ENCODE results near the gene RINT1. TPM values are rescaled to one million over a fixed set of nuclear protein-coding genes. Genes with fewer than 3 reads are reported as not detected.
"Not testable (repeated sequence)": the region's sequence is repeated elsewhere in the genome, so short reads cannot be mapped to it uniquely, and the experiment has no call there.

RINT1 gene
- total RNA-seq, 1 experiment from 2014 or later: 23.8 TPM

DNA sequence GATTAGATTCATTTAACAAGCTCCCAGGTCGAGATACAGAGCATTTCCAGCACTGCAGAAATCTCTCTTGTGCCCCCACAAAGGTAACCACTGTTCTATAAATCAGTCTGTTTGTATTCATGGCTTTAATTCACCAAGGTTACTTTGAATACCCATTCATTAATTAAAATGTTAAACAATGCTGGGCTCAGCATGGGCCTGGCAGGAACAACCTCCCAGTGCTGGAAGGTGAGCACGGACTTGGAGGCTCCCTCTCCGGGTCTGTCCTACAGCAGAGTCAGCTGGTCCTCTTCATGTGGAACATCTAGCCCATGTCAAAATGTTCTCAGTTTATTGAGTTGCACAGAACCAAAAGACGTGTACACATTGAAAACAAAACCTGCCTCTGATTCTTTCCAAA, 64.9 kb downstream of the RINT1 start:
- no peak for DNase-seq (ENCODE audit: low read depth)

DNA sequence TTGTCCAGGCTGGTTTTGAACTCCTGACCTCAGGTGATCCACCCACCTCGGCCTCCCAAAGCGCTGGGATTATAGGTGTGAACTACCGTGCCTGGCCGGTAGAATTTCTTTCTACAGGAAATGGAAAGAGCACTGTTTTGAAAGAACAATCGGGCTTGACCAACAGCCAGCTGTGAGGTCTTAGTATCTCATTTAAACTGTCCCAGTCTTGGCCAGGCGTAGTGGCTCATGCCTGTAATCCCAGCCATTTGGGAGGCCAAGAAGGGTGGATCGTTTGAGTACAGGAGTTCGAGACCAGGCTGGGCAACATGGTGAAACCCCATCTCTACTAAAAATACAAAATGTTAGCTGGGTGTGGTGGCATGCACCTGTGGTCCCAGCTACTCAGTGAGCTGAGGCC, 67.1 kb downstream of the RINT1 start:
- DNase-seq (ENCODE audit: low read depth): not testable (repeated sequence)

DNA sequence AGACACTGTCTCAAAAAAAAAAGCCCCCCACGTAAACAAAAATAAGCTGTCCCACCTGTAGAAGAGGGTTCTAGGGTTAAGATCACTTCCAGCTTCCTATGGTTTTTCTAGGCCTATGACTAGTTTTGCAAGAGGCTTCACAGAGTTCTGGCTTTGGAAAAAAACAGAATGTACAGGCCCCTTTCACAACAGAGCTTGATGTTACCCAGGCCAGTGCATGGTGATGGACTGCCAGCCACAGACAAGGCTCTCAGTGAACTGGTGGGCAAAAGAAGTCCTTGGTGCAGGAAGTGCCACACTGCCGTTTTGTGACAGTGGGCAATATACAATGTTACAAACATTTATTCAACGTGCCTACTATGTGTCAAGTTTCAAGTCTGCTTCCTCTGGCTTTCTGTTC, 67.5 kb downstream of the RINT1 start:
- DNase-seq (ENCODE audit: low read depth): no peak

DNA sequence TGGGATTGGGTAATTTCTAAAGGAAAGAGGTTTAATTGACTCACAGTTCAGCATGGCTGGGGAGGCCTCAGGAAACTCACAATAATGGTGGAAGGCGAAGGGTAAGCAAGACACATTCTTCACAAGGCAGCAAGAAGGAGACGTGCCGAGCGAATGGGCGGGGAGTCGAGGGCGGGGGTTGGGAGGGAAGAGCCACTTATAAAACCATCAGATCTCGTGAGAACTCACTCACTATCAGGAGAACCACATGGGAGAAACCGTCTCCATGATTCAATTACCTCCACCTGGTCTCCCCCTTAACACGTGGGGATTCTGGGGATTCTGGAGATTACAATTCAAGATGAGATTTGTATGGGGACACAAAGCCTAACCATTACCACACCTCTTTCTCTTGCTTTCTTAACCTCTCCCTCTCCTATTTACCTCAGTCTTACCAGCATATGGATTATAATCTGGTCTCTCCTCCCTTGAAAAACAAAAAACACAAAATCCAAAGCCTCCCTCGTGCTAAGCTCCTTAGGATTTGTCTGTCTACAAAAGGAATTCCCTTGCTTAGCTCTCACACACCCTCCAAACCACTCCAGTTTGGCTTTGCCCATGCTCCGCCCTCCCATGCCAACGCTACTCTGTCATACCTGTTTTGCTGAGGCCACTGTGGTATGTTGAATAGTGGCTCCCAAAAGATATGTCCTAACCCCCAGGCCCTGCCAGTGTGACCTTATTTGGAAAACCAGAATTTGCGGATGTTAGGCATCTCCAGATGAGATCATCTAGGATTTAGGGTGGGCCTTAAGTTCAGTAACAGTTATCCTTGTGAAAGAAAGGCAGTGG, 68.9 kb downstream of the RINT1 start:
- DNase-seq (ENCODE audit: low read depth): no peak

DNA sequence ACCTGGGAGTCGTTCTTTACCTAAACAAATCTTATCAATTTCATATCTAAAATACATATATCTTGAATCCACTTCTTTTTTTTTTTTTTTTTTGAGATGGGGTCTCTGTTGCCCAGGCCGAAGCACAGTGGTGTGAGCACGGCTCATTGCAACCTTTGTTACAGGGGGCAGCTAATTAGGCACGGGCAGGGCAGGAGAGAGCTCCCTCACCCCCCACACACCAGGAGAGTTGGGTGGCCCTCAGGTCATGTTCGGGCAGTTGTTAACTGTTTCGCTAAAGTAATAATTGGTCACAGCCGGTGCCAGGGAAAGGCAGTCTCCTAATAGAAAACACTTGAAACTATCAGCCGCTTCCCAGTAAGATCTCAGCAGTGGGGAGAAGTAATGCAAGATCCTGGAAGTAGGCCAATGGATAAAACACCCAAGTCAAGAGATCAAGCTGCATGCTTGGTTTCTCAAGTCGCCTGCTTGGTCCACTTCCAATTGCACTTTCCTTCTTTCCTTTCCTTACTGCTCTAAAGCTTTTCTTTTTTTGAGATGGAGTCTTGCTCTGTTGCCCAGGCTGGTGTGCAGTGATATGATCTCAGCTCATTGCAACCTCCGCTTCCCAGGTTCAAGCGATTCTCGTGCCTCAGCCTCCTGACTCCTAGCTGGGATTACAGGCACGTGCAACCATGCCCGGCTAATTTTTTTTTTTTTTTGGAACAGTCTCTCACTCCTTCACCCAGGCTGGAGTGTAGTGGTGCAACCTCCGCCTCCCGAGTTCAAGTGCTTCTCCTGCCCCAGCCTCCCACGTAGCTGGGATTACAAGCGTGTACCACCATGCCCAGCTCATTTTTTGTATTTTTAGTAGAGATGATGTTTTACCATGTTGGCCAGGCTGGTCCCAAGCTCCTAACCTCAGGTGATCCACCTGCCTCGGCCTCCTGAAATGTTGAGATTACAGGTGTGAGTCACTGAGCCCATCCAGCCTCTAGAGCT, 70.6 kb downstream of the RINT1 start:
- no peak for DNase-seq (ENCODE audit: low read depth)

DNA sequence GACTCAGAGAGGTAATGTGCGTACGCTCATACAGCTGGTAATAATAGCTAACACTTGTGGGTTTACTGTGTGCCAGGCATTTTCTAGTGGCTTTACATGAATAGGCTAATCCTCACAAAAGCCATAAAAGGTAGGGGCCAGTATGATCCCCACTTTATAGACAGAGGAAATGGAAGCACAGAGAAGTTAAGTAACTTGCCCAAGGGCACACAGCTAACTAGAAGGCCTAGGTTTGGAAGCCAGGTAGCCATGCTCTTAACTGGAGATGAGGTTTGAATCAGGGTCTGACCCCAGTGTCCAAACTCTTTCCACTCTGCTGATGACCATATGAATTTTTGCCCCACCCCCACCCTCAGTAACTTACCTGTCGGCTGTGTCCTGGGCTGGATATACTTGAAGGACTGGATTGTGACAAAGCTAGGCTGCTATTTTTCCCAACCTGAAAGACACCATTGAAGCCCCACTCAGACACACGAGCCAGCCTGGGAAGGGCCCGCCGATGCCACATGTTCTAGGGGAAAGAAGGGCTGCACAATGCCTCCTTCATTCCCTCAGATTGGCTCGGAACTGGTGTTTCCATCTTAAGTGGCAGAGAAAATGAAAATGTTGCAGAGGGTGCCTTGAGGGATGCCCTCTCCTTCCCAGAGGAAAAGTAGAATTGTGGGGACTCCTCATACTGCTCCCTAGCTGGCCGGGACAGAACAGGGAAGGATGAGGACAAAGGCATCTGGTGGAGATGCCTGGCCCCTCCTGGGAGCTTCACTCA, 78.3 kb downstream of the RINT1 start:
- no peak for DNase-seq (ENCODE audit: low read depth)

DNA sequence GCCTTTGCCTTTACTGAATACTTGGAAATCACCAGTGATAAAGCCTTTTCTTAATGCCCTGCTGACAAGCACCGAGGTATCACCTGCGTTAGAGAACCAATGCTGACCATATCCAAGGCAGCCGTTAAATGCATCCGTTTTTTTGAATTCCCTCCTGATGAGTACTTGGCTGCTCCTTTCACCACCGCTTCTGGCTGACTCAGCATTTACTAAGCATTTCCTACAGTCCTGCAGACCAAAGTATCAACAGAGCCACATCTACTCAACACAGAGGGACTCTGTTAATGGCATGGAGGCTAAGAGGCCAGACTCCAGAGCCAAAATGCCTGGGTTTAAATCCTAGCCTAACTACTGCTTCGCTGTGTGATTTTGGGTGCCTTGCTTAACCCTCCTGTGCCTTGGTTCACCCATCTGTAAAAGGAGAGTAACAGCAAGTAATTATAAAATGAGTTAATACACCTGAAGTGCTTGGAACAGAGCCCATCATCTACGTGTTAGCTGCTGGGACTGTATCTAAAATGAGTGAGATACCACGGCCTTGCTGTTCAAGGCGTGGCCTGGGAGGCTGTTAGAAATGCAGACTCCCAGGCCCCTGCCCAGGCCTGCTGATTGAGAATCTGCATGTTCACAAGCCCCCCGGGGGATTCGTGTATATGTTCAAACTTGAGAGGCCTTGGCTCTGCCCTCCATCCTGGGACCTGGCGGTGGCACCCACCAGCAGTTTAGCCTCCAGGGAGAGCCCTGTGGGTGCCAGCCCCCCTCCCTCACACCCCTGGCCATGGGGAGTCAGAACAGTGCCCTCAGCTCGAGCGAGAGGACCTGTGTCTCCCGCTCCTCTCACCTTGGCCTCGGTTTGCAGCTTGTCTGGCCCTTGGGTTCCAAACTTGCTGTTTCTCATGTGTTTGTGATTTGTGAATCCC, 80.1 kb downstream of the RINT1 start:
- DNase-seq (ENCODE audit: low read depth): peak; percentile 19

DNA sequence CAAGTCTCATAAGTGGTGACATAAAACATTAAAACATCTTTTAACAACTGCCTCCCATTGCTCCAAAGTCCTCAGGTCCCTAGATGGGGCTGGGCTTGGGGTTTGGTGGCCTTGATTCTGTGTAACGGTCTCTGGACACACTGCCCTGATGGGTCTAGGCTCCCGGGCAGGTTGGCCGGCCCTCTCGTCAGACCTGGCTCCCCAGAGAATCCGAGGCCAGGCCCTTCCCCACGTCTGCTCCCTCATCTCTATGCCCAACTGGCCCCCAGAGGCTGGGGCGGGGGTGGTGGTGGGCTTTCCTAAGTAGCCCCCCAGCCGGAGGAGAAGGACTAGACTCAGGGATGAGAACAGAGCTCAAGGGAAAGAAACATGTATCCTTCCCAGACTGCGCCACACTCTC, 80.8 kb downstream of the RINT1 start:
- DNase-seq (ENCODE audit: low read depth): no peak

DNA sequence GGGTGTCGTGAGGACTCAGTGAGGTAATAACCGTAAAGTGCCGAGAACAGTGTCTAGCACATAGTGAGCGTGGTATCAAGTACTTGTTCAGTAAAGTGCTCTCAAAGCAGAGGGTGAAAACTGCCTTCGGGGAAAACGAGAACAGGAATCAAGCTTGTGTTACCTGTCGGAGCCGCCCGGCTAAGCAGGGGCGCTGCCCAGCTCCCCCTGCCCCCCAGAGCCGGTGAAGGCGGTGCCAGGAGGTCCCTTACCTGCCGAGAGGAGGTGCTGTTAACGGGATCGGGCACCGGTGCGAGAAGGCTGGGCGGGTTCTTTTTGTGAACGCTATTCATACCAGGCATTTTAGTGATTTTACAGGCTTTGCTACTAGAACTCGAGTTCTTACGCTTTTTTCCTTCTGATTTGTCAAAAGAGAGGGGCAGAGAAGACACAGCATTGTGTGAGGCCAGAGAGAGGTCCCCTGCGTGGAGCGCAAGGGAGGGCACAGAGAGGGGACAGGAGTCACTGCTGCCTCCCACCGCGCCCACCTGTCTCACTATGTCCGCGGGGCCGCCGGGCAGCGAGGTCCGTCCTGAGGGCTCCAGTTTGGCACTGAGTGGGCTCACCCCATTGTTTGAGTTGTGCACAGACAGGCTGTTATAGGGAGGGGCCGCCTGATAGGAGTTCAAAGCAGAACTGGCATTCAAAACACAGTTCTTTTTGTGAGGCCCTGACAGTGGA, 81.8 kb downstream of the RINT1 start:
- DNase-seq (ENCODE audit: low read depth): no peak

DNA sequence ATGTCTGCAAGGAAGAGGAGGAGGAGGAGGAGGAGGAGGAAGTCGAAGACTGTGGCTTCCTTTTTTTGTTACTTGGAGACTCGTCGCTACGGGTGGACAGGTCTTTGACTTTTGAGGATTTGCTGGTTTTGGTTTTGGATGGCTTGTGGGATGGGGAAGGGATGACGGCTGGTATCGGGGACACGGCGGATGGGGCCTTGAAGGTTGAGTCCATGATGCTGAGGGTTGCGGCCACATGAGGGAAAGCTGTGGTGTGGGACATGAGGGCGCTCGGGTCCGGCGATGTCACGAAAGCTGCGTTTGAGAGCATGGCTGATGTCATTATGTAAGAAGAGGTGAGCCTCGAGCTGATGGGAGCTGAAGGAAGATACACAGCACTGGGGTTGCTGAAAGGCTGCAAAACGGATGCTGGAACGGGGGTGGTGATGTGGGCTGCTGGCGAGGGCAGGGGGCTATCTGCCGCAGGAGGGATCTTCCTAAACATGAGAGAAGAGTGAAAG, 82.4 kb downstream of the RINT1 start:
- DNase-seq (ENCODE audit: low read depth): no peak

Other genes with a start within 250 kb of the RINT1 start
- gene SRPK2, start 143.3 kb upstream of the RINT1 start, total RNA-seq (2014; rRNA removed): 42.6 and 47.2 TPM in 2 replicates
- 32.6 and 36.7 TPM in 2 replicates for gene PUS7, start 9.9 kb upstream of the RINT1 start, total RNA-seq (2014; rRNA removed)
- gene EFCAB10, start 49.3 kb downstream of the RINT1 start, total RNA-seq (2014; rRNA removed): not detected in 2 replicates